Stimulated activated CD4-positive, alpha-beta T cell treated with anti-CD3 and anti-CD28 coated beads, Interleukin-4, amount 100 ng/mL, for 1 hour (primary cell): ENCODE measurements around the gene GRAPL.
A peak's percentile ranks its signal among the peaks of the same experiment; 100 is the strongest.
"Not testable (repeated sequence)": the region's sequence is repeated elsewhere in the genome, so short reads cannot be mapped to it uniquely, and the experiment has no call there.

Experiments
- DNase-seq: peaks from one replicate; pipeline ENCODE4 v3.0.0-alpha.2; 2020

The GRAPL gene

DNA sequence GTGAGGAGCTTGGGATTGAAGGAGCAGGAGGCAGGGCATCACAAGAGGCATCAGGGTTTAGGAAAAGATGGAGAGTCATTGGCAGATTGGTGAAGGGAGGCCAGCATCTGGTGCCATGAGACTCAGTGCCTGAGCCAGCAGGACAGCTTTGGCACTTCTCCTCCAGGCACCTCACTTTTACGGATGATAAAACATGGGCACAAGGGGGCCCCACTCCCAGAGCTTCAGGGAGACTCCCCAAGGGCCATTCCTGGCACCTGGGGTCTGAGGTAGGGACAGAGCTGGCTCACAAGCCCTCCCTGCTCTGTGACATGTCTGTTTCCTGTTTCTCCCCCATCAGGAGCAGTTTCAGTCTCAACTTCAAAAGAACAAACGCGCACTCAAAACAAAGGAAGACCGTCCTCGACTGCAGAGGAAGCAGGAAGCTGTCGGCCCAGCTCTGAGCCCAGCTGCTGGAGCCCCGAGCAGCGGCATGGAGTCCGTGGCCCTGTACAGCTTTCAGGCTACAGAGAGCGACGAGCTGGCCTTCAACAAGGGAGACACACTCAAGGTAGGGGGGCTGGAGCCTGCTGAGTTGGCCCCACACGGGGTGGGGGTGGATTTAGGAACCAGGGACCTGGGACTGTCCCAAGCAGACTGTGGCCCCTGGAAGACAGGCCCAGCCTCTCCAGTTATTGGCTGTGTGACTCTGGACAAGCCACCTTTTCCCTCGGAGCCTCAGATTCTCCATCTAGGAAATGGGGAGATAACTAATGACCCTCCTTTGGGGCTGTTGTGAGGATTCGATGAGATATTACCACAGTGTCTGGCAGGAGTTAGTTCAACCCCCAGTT is at the start of gene GRAPL:
Gene GRAPL, plus strand, starts transcription at position 442 of the 833 bp plus-strand sequence. Its CDS starts 31 bp downstream, at position 473.
- not testable (repeated sequence) for DNase-seq

DNA sequence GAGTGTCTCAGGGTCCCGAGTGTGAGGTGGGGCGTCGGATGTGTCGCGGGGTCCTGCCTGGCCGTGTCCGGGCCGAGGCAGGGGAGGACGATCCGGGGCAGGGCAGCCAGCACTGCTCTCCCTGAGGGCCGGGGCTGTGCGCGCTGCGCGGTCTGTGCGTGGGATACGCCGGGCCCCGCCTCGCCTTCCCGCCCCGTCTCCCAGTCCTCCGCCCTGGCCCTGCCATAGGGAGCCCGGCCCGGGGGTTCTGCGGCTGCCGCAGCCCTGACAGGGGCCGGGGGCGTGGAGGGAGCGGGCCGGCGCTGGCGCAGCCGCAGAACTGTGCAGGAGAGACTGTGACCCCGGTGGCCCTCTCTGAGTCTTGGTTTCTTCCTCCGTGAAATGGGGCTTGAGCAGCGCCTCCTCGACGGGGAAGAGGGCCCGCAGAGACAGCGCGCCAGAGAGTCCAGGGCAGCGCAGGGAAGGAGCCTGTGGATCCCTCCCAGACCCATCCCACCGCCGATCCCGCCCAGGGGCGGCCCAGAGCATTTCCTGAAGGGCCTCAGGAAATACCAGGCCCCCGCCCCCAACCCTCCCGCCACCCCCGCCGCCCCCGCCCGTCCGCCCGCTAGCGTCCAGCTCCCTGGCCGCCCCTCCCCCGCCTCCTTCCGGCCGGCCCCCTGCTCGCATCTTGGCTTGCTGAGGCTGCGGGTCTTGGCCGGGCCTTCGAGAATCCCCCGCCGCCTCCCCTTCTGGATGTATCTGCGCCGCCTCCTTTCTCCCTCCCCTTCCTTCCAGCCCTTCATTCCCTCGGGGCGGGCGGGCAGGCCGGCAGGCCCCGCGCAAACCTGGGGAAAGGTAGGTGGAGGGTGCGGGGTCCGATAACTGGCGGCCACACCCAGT is 38.3 kb upstream of the GRAPL start:
- not testable (repeated sequence) for DNase-seq

DNA sequence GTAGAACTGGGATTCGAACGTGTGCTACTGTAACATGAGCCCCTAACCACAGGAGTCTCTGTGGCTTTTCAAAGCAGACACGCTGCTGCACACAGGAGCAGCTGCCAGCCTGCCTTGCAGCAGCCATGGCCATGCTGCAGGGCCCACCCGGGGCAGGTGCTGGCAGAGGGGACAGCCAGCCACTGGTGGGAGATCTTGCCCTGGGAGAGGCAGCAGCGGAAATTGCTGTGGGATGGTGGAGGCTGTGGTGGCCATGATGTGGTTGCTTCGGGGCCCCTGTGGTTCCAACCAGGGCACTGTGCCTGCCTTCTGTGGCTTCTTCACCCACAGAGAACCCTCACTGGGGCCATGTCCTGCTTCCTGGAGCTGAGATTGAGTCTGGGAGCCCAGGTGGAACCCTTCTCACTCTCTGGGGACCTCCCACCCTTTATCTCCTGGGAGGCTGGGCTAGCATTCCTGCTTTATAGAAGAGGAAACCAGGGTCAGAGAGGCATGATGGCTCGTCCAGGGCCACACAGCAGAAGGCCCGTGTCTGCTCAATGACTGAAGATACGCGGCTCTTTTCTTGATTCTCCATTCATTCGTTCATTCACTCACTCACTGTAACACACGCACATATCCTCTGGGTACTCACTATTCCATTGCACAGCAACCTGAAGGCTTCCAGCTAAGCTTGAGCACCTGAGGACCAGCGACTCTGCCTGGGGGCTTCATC is 37.2 kb upstream of the GRAPL start:
- DNase-seq: not testable (repeated sequence)

DNA sequence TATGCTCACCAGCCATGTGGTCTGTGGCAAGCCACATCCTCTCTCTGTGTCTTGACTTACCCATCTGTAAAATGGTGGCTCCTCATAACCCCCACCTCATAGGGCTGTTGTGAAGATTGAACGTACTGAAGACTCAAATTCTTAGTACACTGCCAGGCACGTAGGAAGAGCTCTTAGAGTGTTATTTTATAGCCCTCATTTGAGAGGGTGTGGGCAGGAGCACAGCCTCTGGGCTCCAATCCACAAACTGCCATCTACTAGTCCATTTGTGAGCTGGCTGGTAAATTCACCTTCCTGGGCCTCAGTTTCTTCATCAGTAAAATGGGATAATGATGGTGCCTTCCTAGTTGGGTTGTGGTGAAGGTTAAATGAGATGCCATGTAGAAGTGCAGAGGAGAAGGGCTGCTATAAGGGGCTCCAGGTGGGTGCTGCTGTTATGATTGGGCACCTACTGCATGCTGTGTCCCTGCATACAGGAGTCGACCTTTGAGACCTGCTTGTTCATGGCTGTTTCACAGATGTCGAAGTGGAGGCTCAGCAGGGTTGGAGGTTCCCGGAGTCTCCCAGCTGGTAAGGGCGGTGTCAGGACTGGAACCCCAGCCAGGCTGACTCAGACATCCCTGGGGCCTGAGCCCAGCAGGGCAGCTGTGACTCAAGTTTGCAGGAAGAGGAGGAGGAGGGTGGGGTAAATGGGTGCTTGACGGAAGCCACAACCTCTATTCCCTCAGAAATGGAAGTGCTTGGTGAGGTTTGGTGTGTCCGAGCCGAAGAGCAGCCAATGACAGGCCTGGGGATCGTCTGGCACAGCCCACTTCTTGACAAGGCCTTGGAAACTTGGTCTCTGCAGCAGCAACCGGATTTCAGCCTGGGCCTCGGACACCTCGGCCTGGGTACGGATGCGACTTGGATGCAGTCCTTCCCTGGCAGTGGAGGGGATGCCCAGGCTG is 34.4 kb upstream of the GRAPL start:
- not testable (repeated sequence) for DNase-seq

DNA sequence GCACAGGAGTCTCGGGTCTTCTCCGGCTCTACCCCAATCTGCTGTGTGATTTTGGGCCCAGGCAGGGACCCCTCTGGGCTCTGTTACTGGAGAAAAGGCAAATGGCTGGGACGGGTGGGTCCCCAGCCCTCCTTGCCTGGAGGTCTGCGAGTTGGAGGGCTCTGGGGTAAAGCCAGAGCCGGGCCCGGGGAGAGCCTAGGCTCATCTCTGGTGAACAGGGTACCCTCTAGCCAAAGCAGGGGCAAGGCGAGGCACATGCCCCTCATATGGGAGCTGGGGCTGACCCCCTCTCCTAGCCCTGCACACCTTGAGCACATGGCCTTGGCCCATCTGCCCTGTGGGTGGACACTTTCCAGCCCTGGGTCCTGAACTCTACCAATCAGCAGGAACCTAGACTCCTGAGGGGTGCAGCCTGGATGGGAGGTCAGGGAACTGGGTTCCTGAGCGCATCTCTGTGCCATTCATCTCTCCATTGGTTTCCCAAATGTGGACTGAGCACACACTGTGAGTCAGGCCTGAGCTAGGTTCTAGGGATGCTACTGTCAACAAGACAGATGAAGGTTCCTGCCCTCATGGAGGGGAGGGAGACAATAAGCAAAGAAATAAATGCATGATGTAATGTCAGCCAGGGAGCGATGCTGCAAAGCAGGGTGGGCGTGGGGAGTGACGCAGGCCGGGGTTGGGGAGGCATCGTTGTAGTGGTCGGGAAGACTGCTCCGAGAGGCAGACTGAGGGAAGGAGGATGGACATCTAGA is 33.5 kb upstream of the GRAPL start:
- DNase-seq: not testable (repeated sequence)

DNA sequence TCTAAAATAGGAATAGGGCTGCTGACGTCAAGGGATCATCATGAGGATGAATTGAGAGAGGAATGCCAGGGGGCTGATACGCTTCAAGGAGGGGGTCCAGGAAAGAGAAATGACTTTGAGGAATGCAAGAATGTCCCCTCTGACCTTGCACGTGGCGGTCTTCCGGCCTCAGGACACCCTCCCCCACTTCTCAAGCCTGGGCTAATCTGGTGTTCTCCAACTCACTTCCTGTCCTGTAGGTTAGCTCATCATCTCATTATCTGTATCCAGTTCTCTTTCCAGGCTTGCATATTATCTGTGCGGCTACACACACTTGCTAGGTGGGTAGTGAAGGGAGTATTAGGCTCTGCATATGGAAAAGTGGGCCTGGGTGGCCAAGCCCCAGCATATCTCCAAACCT is 18.9 kb upstream of the GRAPL start:
- DNase-seq: not testable (repeated sequence)

DNA sequence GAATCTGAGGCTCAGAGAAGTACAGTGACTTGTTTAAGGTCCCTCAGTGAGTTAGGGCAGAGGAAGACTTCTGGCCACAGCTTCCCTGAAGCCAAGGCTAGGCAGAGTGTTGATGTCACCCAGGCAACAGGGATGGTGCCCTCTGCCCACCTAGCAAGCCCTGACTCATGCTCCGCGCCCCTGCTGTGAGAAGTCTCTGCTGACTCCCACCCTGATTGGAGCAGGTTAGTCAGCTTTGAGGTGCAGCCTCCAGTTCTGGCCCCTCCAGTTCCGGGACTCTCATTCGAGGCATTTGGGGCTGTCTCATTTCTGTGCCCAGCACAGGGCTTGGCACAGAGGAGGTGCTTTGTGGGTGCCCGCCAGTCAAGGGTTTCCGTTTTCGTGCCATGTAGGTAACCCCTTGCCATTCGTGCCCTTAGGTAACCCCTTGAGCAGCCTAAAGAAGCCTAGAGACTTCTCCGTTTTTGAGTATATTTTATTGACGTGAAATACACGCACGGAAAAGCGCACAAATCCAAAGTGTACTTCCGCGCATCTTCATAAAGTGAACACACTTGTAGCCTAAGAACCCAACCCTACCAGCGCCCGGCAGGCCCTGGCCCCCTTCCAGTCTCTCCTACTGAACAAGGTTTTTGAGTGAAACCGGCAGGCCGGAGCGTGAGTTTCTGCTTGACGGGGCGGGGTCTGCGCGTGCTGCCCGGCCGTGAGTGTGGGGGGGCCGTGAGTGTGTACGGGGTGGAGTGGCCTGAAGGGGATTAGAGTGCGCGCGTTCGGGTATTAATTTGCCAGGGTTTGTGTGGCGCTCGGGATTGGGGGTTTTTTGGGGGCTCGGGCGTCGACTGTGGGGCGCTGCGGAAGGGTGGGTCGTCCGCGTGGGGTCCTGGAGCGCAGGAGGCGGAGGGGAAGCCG is 16.9 kb upstream of the GRAPL start:
- not testable (repeated sequence) for DNase-seq

DNA sequence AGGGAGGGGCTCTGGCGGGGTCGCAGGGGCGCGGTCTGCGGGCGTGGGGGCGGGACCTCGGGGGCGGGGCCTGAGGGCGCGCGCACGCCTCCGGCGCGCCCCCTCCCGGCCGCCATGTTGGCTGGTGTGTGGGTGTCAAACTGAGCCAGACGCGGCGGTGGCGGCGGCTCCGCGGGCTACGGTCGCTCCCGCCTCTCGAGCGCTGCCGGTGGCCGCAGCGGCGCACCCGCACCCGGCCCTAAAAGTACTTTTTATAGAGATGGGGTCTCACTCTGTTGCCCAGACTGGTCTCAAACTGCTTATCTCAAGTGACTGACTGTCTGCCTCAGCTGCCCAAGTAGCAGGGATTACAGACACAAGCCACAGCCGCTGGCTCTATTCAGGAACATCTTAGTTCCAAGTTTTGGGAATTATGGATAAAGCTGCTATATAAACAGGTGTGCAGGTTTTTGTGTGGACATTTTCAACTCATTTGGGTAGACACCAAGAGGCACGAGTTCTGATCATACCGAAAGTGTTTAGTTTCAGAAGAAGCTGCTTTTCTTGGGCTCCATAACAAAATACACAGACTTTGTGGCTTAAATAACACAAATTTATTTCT is 16.2 kb upstream of the GRAPL start:
- DNase-seq: peak; percentile 63

DNA sequence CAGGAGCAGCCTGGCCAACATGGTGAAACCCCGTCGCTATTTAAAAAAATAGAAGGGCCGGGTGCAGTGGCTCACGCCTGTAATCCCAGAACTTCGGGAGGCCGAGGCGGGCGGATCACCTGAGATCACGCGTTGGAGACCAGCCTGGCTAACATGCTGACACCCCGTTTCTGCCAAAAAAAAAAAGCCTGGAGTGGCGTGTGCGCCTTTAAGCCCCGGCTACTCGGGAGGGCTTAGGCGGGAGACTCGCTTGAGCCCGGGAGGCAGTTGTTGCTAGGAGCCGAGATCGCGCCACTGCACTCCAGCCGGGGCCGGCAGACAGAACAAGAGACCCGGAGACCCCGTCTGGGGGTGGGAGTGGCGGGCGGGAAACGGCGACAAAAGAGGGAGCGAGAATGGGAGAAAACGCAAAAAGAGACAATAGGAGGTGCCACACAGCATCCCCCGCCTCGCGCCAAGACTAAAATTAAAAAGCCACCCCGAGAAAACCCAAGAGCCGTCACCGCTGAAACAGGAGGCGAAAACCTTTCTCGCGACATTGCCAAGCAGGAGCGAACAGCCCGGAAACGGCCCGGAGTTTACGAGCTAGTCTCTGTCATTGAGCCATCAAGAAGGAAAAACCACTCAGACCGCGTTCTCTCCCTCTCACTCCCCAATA is 15.5 kb upstream of the GRAPL start:
- peak; percentile 66 for DNase-seq

DNA sequence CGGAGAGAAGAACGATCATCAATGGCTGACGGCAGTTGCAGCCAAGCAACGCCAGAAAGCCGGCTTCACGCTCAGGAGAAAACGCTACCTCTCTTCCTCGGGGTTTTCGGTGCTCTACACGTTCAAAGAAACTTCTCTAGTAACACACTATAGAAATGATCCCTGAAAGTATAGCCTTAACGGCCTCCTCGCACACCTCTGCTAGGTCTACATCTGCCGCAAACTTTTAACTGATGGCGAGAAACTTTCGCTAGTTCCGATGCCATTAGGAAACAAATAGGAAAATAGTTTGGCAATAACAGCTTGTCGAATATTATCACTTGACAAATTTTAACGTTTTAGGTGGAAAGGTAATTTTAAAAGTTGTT is 14.9 kb upstream of the GRAPL start:
- not testable (repeated sequence) for DNase-seq

DNA sequence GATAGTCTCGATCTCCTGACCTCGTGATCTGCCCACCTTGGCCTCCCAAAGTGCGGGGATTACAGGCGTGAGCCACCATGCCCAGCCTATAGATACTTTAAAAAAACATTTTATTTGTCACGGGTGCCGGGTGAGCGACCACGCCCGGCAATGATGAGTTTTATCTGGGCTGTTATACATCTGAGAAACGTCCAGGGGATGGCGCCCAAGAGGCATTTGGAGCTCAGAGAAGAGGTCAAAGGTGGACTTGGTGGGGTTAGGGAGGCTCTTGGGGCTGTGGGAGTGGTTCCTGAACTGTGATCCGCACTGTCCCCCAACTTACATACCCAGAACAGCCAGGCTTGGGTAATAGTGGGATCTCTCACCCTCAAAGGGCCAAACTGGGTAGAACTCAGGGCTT is 8.7 kb upstream of the GRAPL start:
- DNase-seq: not testable (repeated sequence)

DNA sequence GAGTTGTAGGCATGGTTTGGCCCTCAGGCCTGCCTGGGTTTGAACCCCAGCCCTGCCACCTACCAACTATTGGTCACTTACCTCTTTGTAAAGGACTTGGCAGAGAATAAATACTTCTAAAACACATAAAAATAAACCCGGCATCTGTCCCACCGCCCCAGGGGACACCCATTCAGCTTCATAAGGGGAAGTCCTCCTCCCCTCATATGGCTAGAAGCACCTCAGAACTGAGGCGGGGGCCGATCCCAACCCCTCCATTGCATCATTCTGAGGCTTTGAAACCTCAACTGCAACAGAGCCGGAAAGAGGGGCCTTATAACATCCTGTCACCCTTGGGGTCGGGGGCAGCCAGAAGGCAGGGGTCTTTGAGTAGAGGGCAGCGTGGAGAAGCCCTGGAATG is 2.1 kb upstream of the GRAPL start:
- DNase-seq: not testable (repeated sequence)

DNA sequence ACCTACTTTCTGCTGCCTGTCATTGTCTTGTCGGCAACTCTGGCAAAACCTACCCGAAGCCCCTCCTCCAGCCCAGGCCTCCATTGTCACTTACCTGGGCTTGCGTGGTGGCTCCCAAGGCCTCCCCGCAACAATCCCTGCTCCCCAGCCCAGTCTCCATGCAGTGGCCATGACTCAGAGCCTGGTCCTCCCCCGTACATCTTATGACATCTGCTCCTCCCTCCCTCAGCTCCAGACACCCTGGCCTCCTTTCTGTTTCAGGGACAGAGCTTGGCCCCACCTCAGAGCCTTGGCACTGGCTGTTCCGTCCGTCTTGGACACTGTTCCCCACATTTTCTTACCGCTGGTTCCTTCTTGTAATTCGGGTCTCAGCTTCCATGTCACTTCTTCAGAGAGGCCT is 2.1 kb downstream of the GRAPL start:
- DNase-seq: not testable (repeated sequence)

DNA sequence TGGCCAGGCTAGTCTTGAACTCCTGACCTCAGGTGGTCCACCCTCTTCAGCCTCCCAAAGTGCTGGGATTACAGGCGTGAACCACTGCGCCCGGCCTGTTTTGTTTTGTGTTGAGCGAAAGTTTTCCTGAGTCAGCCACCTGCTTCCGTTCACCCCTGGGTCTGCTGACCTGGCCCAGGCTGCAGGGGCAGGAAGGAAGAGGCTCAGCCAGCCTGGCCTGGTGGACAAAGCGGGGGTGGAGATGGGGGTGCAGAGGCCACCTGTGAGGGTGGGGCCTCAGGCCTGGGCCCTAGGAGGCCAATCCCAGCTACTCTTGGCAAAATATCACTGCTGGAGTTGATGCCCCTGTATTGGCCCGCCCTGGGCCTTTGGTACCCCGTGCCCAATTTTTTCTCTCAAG is 3.7 kb downstream of the GRAPL start:
- not testable (repeated sequence) for DNase-seq

DNA sequence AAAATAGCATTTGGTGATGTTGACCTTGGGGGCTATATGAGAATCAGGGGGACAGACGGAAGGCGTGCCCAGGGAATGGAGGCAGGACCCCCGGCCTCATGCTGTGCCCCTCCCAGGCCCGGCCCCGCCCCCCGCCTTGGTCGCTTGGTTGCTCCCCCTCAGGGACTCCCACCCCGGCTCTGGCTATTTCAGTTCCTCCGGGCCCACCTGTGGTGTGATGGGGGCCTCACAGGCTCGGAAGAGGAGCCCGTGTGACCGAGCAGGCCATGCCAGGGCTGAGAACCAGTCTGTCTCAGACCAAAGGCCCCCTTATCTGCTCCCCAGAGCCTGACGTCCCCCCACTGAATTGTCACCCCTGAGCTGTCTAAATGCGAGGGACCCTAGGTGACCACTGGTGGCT is 4.4 kb downstream of the GRAPL start:
- not testable (repeated sequence) for DNase-seq

DNA sequence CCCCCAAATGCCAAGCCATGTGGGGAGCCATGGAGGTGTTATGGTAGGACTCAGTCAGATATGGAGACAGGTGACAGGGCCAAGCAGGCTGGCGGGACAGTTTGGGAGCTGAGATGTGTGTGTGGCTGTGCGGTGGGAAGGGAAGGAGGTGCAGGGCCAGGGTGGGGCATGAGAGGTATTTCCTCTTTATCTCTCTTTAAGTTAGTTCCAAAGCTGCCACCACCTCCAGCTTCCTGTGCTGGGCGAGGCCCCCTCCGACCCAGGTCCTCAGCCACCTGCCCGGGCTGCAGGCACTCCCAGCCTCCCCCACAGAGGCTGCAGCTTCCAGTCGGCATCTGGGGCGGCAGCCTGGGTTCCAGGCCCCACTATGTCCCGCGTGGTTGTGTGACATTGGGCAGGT is 6.4 kb downstream of the GRAPL start:
- DNase-seq: not testable (repeated sequence)

DNA sequence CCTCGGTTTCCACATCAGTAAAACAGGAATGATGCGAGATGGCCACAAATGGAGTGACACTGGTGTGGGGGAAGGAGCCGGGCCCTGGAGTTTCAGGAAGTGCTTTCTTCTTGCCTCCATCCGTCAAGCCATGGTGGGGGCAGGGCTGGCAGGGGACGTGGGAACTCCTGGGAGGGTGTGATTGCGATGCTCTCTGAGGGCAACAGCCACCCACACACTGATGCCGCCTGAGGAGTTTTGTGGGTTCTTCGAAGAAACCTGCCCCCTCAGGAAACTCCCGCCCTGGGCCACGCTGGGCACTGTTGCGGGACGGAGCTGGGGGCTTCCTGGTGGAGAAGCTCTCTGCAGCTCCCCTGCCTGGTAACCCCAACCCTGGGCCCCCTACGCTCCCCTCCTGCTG is 8.0 kb downstream of the GRAPL start:
- DNase-seq: not testable (repeated sequence)

DNA sequence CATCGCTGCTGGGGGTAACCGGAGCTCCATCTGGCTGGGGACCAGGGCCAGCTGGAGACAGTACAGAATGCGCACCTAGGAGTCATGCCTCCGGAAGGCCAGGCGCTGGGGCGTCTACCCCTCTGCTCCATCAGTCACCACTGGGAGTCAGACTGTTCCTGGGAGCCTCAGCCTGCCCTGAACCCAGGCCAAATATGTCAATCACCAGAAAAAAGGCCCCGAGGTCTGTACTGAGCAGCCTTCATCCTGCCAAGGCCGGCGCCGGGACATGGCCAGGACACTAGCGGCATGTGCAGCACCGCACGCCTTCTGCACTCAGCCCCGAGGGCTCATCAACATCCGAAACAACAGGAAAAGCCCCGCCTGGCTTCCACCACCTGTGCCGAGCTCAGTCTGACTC is 8.7 kb downstream of the GRAPL start:
- DNase-seq: not testable (repeated sequence)

DNA sequence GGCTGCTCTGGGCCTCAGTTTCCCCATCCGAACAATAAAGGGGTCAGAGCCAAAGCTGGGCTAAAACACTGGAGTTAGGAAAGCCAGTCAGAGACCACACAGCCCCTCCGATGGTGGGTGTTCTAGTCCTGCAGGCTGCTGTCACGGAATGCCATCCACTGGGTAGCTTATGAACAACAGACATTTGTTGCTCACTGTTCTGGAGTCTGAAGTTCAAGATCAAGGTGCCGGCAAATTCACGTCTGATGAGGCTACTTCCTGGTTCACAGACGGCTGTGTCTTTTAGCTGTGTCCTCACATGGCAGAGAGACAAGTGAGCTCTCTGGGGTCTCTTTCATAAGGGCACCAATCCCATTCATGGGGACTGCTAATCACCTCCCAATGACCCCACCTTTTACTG is 9.2 kb downstream of the GRAPL start:
- not testable (repeated sequence) for DNase-seq
